HG03196 (cell line): Measurements from ENCODE around the gene SPAG5.

Experiments used
- ATAC-seq: cut with Tn5 transposase; IDR thresholded peaks from one replicate; pipeline ENCODE4 v1.9.1; 2021; ENCODE audit not compliant: unreplicated experiment

SPAG5 gene, protein sequence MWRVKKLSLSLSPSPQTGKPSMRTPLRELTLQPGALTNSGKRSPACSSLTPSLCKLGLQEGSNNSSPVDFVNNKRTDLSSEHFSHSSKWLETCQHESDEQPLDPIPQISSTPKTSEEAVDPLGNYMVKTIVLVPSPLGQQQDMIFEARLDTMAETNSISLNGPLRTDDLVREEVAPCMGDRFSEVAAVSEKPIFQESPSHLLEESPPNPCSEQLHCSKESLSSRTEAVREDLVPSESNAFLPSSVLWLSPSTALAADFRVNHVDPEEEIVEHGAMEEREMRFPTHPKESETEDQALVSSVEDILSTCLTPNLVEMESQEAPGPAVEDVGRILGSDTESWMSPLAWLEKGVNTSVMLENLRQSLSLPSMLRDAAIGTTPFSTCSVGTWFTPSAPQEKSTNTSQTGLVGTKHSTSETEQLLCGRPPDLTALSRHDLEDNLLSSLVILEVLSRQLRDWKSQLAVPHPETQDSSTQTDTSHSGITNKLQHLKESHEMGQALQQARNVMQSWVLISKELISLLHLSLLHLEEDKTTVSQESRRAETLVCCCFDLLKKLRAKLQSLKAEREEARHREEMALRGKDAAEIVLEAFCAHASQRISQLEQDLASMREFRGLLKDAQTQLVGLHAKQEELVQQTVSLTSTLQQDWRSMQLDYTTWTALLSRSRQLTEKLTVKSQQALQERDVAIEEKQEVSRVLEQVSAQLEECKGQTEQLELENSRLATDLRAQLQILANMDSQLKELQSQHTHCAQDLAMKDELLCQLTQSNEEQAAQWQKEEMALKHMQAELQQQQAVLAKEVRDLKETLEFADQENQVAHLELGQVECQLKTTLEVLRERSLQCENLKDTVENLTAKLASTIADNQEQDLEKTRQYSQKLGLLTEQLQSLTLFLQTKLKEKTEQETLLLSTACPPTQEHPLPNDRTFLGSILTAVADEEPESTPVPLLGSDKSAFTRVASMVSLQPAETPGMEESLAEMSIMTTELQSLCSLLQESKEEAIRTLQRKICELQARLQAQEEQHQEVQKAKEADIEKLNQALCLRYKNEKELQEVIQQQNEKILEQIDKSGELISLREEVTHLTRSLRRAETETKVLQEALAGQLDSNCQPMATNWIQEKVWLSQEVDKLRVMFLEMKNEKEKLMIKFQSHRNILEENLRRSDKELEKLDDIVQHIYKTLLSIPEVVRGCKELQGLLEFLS

DNA sequence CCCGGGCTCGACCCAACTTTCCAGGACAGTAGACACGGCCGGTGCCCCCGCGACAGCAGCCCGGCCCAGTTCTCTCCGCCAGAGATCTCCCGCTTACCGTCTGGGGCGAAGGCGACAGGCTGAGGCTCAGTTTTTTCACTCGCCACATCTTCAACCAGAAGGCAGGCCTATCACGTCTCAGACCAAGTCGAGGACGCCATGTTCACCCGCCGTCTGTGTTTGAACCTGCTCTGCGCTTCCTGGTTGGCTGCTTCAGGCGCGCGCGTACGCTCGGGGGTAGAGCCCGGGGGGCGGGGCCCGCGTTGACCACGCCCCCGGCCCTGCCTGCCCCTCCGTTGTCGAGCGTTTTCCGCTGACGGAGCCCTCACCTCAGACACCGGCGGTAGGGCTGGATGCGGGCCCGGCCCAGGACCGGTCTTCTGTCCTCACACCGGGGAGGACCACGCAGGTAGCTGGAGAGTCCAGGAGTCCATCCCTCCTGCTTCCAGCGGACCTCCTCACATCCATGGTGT is at the start of gene SPAG5:
Gene SPAG5, minus strand, starts transcription at position 227 of the 512 bp plus-strand sequence. Its CDS starts 79 bp downstream, at position 148.
- ATAC-seq: peak; percentile 87

DNA sequence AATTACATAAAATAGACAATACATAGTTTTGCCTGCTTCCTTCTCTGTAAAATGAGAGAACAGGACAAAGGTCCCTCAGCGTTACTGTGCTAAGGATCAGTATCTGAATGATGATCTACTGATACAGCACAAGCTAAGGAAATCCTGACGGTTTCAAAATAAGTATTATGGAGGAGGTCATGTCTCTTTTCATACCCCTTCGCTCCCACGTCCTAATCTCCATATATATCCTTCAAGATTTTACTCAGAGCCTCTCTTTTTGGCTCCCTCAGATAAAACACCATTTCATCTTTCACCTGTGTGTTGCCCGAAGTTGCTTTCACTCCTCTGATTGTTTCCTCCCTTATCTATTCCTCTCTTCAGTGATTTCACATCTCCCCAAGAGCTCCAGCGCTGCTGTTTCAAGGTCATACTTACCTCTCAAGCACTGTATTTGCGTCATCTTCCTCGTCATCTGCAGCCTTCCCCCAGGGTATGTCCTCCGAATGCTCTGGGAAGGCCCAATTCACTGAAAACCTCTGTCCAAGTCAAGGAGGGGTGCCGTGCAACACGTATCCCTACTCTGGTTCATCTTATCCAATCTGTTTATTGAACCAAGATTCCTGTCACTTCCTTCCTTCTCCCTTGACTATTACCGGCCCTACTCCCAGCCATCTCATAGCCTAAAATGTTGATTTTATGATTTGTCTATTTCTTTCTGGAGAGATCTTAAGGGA is 47.4 kb upstream of the SPAG5 start:
- no peak for ATAC-seq

DNA sequence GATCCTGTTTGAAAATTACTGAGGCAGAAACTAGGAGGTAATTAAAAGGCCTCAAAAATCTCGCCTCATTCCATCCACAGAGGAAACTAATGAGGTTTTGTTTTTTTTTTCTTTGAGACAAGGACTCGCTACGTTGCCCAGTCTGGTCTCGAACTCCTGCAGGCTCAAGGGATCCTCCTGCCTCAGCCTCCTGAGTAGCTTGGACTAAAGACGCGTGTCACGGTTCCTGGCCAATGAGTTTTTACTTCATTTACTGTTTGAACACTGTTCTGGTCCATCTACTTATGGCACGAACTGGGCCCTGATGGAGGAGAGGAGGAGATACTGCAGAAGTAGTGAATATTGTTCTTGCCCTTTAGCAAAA is 46.7 kb upstream of the SPAG5 start:
- no peak for ATAC-seq

DNA sequence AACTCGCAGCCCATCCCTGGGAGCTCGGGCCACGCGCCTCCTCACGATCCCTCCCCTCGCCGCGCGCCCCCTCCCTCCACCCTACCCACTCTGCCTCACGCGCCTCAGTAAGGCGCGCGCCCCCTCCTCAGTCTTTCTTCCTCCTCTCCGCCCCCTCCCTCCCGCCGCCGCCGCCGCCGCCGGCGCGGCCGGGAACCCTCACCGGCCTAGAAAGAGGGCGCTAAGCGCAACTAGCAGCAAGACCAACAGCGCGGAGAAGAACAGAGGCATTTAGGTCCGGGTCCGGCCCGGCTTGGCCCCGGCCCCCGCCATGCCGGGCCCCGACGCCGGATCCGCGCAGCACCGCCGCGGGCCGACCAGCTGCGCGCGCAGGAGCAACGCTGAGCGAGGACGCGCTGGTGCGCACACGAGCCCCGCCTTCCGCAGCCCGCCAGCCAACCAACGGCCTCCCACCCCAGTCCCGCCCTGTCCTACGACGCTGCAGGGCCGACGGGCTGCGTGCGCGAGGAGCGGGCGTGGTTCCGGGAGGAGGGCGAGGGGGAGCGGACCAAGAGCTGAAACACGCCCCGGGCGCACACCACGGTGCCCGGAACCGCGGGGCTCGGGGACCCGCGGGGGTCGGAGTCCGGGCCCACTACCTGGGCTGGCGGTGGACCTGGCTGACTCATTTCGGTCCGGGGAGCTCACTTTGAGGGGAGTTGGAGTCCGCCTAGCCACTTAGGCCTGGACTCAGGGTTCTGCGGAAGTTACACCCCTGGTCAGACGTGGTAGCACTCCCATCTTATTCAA is 46.2 kb upstream of the SPAG5 start, which contains the start of gene BLTP2:
Gene BLTP2, minus strand, starts transcription at position 372 of the 789 bp plus-strand sequence. Its CDS starts 102 bp downstream, at position 270.
- ATAC-seq: peak; percentile 89

DNA sequence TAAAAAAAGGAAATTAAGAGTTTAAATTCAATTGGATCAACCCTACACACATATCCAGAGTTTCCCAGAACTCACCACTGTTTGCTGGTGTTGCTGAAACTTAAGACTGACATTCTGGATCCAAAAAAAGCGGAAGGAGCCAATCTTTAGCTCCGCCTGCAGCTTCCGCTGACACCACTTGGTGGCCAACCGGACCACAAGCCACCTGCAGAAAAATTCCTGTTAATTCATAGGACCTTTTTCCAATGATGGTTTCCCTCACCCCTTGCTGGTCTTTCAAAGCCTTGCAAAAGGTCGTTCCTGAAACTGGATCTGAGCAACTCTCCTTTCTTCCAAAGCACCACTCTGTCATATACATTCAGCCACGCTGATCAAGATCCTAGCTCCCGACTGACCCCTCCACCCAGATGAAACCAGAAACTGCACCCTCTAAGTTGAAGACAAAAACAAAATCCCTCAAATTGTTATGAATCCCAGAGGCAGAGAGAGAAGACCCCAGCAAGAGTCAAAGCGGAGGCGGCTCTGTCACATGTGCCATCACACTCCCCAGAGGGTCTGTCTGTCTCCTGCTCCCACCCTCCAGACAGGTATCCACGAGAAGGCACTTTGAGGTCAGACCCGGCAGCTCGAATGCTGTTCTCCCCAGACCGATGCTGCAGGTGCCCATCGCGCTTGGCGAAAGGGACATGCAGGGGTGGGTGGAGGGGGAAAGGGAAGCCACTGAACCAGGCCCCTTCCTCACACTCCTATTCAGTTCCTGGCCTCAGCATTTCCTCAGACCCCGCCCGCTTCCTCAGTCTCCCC is 45.4 kb upstream of the SPAG5 start:
- no peak for ATAC-seq

DNA sequence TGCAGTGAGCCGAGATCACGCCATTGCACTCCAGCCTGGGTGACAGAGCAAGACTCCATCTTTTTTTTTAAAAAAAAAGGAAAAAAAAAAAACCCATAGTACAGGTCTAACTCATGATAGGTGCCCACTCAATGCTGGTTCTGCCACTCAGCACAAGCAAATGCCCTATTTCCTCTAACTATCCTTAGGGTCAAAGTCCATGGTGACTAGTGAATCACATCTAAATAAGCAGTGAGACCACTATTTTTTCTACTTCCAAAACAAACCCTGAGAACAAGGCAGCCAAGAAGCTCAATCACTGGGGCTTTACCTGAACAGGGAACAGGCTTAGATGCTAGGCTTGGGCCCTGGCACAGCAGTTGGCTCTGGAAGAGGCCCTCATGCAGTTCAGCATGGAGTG is 42.8 kb upstream of the SPAG5 start:
- no peak for ATAC-seq

DNA sequence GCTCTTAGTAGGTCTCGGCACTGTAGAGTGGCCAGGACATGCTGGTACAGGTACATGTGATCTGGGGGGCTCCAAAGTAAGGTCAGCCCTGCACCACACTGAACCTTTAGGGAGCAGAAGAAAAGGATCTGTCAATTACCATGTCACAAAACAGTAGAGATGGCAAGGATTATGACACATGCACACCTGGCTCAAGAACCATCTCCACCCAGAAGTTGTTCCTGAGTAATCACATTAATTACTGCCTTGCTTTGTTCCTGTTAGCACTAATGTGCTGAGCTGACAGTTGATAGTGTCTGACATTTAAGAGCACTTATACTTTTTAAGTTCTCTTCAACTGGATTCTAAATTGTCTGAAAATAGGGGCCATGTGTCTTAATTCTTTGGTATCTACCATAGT is 36.7 kb upstream of the SPAG5 start:
- no peak for ATAC-seq

DNA sequence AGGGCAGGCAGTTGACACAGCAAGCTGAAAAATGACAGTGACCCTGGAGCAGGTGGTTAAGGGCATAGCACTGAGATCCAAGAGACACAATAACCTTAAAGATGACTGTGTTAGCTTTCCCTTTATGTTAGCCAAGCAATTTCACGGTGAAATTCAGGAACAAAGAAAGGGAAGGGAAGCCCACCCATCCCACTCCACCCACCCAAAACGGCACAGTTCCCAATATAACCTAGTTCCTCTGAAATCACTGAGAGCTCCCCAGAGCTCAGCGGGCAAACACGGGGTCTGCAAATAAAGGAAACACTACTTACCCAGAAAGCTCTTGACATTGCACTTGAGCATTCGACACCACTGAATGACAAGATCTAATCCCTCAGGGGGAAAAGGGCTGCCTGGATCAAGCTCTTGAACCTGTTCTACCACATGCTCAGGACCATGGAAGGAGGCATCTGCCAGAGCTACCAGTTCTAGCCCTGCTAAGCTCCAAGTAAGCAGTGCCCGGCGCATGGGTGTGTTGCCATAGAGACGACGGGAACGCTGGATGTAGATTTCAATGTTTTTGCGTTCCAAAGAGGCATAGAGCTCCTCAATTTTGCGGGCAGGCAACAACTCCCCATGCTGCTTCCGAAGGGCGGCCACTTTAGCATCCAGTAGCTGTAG is 35.5 kb upstream of the SPAG5 start:
- ATAC-seq: no peak

DNA sequence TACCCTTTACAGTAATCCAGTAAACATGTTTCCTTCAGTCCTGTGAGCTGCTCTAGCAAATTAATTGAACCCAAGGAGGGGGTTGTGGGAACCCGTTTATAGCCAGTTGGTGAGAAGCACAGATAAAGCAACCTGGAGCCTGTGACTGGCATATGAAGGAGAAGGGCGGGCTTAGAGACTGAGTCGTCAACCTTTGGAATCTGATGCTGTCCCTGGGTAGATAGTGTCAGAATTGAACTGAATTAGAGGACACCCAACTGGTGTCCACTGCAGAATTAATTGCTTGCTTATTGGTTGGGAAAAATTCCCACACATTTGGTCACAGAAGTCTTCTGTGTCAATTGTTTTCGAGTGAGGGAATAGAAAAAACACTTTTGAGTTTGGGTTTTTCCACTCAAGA is 28.0 kb upstream of the SPAG5 start:
- ATAC-seq: no peak

DNA sequence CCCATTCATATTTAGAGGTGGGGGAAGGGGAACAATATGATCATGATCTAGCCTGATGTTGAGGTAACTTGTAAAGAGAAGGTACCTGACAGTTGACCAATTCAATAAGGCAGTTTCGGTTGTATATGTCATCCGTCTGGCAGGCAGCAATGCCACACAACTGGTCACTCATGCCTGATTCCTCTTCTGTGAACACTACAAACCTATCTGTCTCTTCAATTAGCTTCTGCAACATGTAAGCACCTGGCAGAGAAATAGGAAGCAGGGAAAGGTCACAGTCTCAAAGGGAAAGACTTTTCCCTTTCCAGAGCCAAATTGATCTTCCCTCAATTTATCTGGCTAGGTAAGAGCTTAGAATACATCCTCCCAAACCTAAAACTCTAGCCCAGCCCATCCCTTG is 25.3 kb upstream of the SPAG5 start:
- no peak for ATAC-seq

DNA sequence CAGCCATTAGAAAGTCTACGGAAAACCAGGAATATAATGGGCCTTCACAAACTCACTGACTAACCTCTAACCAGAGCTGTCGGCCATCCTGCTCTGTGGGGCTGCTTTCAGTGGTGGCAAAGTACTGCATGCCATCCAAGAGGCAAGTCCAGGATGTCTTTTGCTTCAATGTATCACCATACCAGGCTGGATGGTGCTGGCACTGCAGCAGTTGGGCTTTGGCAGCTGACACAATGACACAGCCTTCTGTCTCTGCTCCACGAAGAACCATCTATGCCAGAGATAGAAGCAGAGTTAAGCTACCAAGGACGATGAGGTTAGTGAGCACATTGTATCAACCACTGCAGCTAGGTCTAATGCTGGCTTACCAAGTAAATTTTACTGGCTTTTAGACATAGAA is 24.9 kb upstream of the SPAG5 start:
- ATAC-seq: no peak

DNA sequence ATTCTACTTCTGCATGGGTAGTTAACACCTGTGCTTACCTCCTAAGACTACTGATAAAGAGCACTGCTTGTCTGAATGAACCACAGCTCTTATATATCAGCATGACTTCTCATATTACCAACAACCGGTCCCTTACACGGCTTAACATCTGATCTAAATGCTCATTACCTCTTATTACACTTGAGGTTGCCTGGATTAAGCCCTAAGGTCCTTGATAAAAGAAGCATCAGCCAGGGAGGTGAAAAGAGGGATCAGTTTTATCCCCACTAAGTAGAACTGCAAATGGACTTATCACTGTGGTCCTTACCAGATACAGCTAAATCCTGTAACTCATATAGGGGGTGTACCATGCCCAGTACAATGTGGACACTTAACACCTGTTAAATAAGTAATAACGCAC is 23.4 kb upstream of the SPAG5 start:
- no peak for ATAC-seq

DNA sequence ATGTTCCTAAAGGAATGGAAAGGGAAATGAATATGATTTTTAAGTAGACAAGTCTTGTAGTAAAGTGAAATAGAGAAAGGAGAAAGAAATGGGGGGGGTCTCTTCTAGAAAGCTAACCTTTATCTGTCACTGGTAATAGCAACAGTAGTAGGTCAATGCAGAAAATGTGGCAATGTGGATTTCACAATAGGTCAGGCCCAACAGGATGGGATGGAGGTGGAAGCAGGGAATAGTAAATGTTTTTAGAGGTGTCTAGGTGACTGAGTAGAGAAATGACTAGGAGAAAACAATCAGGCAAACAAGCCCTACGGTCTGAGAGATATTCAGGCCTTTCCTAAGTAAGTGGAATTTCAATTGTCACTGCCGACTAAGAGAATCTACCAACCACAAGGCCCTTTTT is 21.2 kb upstream of the SPAG5 start:
- no peak for ATAC-seq

DNA sequence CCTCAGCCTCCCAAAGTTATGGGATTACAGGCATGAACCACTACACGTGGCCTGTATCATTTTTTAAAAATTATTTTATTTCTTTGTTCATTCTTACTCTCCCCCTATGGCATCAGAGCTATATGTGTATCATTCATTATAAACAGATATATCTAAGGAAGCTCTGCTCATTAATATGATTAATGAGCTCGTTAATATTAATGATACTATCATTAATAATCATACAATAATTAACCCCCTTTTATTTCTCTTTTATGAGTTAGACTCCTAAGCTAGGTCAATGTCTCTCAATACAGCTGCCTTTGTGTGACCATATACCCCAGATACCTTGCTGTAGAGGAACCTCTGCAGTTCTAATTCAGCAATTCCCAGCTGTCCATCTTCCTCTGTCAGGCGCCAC is 19.6 kb upstream of the SPAG5 start:
- ATAC-seq: no peak

DNA sequence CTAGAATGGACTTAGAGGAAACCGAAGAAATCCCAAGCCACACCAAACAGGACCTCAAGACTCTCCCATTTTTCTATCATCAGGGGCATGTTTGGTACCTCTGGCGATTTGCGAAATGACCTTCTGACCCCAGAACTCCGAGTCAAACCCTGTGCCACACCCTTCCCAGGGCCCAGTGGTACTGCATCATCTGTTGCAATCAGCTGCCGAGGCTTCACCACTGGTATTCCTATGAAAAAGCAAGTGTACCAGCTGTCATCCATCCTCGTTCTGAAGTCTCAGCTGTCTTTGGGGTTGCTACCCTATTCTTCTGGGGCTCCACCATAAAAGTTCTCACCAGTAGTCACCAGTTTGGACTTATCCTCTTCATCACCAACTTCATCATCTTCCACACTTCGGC is 17.5 kb upstream of the SPAG5 start:
- no peak for ATAC-seq

DNA sequence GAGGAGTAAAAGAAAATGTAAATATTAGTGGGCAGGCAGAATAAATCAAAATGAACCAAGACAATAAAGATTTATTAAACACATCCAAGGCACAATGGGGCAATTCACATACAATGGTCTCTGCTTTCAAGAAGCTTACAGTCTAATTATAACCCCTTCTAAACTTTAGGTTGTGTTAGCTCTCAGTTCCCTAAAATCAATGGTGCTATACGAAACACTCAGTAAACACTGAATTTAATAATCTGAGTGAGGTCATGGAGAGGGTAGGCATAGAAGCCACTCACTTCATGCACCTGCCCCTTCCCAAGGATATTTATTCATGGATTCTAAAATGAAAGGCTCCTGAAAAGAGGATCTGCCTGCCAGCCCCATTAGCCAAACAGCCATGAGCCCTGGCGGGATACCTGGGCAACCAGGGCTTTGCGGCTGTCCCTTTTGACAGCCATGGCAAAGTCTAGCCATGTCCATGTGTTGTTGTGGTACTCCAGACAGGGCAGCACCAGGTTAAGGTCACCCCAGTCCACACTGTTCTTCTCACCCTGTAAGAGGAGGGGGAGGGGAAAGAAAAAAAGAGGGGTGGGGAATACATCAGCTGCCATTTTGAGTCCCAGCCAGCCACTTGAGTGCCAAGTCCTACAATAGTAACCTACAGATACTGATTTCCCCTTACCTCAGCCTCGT is 16.6 kb upstream of the SPAG5 start:
- no peak for ATAC-seq

DNA sequence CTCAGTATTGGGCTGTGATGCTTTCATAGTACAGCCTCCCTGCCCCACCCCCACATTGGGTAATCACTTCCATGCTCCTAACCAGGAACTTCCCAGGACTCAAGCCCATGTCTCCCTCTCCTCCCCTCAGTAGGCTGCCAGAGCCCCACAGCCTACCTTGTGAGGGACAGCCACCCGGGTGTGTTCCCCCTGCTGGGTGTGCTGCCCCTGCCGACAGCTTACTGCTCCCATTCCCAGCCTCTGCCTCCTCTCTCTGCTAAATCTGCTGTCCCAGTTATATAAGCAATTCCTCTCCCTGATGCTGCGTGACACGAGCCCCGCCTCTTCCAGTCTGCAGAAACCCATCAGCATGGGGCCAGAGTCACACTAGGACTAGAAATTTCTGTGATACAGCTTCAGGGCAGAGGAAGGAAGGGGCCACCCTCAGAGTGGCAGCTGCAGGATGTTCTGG is 15.1 kb upstream of the SPAG5 start, which contains the start of gene RSKR:
Gene RSKR, minus strand, starts transcription at position 255 of the 451 bp plus-strand sequence. Its CDS starts 24 bp downstream, at position 231.
- no peak for ATAC-seq
